Stimulated activated CD4-positive, alpha-beta T cell treated with anti-CD3 and anti-CD28 coated beads, Interleukin-4, amount 100 ng/mL, for 24 hours (primary cell): ENCODE results near the gene DPRX.

Source experiments
- DNase-seq: peaks from one replicate; pipeline ENCODE4 v3.0.0-alpha.2; 2020

Gene DPRX, protein sequence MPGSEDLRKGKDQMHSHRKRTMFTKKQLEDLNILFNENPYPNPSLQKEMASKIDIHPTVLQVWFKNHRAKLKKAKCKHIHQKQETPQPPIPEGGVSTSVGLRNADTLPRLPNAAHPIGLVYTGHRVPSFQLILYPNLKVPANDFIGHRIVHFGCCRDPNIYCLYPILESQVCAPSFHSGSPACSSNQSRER

DNA sequence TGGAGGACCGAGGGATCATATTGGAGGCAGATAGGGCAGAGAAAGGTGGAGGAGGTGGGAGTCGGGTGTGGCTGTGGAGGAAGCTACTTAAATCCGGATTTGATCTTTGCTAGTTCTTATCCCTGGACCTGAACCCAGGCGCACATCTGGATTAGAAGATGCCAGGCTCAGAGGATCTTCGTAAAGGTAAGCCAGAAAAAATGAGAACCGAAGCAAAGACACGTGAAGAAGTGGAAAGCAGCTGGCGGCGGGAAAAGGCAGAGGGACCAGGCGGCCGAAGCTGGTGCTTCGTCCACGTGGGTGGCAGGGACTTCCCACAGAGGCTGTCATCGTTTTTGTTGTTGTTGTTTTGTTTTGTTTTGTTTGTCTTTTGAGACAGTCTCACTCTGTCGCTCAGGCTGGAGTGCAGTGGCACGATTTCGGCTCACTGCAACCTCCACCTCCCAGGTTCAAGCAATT is at the start of gene DPRX:
Gene DPRX (plus strand): TSS at position 51 of the 459 bp plus-strand sequence. CDS start 108 bp downstream, at position 159.
- no peak for DNase-seq

DNA sequence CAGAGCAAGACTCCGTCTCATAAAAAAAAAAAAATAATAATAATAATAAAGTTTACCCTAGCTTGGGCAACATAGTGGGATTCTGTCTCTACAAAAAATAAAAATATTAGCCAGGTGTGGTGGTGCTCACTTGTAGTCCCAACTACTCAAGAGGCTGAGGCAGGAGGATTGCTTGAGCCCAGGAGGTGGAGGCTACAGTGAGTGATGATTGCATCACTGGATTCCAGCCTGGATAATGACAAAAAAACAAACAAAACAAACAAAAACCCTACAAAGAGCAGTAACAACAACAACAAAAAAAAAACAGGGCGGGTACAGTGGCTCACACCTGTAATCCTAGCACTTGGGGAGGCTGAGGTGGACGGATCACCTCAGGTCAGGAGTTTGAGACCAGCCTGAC is 48.6 kb upstream of the DPRX start:
- no peak for DNase-seq

DNA sequence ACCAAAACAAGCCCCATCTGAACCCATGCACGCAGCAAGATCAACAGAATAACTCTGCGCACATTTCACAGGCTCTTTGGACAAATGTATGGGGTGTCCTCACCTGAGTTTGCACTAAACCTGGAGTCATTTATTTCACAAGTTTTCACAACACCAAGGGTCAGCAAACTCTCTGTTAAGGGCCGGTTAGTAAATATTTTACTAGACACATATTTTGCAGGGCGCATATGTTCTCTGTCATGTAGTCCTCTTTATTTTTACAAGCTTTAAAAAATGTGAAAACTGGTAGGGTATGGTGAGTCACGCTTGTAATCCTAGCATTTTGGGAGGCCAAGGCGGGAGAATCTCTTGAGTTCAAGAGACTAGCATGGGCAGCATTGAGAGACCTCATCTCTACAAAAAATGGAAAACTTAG is 45.5 kb upstream of the DPRX start:
- DNase-seq = no peak

DNA sequence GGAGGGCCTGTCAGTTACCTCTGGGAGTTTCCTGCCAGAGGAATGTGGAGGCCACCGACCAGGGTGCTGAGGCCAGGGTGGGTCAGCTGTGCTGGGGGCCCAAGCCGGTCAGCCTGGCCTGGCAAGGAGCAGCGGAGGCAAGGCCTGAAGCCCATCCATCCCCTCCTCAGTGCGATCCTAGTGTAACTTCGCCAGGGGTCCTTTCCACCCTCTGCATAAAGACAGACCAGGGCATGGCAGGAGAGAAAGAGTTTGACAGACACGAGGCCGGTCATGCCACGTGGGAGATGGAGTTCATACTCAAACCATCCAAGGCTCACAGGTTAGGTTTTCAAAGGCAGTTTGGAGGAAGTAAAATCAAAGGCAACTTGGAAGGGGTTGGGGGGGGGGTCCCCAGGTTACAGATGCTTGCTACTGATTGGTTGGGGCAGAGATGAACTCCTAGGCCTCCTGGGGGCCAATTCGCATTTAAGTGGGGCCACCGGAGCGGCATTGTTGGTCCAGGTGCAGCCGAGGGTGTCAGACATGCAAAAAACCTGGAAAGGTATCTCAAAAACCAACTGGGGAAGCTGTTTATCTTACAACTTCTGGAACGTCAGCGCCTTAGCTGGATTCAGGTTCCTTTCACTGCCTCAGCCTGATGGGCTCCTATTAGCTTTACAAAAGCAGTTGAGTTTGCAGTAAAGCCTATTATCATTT is 36.8 kb upstream of the DPRX start:
- no peak for DNase-seq

DNA sequence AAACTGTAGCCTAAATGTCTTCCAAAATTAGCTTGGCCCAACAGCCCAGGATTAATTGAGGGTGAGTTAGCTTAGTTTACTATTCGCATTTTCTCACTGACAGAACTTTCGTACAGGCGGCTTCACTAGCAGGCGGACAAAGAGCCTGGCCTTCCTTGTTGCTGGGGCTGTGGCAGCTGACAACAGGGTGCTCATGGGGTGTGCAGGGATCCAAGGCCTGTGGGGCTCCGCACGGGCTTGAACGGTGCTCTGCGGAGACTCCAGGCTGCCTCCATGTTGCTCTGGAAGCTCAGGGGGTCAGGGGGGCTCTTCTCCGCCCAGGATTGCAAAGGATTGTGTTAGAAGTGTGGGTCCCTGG is 36.3 kb upstream of the DPRX start:
- no peak for DNase-seq

DNA sequence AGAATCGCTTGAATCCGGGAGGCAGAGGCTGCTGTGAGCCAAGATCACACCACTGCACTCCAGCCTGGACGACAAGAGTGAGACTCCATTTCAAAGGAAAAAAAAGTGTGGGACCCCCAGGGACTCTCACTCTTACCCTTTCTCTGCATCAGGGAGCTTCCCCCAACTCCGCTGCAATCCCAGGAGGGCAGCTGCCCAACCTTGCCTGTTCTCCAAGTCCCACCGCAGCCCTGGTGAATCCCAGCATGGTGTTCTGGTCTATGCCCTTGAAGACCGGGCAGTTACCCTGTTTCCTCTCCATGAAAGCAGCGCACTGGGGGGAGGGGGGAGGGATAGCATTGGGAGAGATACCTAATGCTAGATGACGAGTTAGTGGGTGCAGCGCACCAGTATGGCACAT is 35.7 kb upstream of the DPRX start:
- no peak for DNase-seq

DNA sequence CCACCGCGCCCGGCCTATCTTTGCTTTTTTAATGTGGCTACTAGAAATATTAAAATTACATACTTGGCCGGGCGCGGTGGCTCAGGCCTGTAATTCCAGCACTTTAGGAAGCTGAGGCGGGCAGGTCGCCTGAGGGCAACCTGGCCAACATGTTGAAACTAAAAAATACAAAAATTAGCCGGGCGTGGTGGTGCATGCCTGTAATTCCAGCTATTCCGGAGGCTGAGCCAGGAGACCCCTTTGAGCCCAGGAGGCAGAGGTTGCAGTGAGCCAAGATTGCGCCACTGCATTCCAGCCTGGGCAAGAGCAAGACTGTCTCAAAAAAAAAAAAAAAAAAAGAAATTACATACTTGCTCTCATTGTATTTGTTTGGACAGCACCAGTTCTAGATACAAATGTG is 34.8 kb upstream of the DPRX start:
- no peak for DNase-seq

DNA sequence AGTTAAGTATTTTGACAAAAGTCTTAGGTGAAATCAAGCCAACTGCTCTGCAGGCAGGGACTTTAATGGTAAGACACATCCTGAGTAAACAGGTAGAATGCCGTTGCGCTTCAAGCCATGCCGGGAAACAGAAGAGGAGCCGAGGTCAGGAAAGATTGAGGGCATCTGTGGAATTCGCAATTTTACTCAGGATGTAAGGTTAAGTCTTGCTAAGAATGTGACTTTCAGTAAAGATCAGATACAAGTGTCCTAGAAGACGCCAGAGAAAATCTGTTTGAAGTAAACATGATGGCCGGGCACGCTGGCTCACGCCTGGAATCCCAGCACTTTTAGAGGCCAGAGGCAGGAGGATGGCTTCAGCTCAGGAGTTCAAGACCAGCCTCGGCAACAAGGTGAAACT is 33.4 kb upstream of the DPRX start:
- no peak for DNase-seq

DNA sequence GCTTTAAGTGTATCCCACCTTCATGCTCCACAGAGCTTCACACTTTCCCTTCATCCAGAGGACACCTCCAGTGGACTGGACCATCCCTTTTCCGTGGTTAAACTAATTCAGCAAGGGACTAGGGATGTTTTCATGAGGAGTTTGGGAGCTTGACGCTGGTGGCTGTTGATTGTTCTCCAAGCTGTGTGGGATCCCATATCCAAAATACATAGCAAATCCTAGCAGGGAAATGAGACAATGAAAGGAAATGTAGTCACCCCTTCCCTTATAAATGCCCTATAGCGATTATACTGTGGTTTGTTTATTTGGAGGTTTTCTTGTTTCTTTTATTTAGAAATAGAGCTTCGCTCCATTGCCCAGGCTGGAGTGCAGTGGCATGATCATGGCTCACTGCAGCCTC is 31.6 kb upstream of the DPRX start:
- no peak for DNase-seq

DNA sequence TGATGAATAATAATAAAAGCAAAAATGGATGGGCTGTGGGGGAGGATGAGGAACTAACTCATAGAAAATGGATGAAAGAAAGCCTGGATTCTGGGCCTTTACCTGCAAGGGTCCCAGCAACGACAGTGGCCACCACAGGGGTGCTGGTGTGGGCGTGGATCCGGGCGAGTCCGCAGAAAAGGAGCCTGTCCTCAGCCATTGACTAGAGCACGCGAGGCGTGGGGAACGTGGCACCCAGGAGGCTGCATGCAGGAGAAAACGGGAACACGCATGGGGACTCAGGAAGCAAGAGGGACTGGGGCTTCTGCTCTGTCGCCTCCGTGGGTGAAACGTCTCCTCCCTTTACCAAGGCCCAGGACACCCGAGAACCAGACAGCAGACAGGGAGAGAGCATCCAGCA is 25.8 kb upstream of the DPRX start:
- no peak for DNase-seq

DNA sequence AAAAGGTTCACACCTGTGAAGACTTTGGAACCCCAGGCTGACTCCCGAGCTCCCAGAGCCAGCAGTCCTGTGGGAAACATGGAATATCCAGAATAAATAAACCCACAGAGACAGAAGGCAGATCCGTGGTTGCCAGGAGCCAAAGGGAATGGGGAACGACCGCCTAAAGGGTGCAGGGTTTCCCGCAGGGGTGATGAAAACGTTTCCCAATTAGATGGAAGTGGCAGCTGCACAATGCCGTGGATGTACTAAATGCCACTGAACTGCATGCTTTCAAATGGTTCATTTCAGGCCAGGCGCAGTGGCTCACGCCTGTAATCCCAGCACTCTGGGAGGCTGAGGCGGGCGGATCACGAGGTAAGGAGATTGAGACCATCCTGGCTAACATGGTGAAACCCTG is 23.4 kb upstream of the DPRX start:
- no peak for DNase-seq

DNA sequence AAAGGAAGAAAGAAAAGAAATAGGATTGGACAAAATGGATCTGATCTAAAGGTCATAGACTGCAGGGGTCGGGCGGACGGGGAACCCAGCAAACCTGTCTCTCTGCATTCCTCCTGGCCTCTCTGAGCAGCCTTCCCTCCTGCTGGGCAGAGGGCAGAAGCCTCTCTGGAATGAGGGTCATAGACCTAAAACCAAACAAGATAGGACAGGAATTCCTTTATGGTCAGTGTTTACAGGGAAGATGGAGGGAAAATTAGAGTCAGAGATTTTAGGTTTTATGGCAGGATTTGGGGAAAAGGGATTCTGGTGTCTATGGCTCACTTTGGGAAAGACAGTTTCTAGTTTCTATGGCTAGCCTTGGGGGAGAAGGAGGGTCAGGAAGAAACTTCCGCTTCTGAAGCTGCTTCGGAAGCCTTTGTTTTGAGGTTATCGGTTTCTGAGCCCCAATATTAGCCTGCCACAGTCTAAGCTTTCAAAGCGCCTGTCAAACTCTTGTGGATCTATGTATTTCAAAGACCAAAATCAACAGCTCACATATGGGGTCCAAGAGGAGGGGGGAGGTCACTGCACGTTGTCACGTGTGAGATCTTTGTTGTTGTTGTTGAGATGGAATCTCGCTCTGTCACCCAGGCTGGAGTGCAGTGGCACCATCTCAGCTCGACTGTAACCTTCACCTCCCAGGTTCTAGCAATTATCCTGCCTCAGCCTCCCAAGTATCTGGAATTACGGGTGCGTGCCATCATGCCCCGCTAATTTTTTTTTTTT is 18.9 kb upstream of the DPRX start:
- DNase-seq = no peak

DNA sequence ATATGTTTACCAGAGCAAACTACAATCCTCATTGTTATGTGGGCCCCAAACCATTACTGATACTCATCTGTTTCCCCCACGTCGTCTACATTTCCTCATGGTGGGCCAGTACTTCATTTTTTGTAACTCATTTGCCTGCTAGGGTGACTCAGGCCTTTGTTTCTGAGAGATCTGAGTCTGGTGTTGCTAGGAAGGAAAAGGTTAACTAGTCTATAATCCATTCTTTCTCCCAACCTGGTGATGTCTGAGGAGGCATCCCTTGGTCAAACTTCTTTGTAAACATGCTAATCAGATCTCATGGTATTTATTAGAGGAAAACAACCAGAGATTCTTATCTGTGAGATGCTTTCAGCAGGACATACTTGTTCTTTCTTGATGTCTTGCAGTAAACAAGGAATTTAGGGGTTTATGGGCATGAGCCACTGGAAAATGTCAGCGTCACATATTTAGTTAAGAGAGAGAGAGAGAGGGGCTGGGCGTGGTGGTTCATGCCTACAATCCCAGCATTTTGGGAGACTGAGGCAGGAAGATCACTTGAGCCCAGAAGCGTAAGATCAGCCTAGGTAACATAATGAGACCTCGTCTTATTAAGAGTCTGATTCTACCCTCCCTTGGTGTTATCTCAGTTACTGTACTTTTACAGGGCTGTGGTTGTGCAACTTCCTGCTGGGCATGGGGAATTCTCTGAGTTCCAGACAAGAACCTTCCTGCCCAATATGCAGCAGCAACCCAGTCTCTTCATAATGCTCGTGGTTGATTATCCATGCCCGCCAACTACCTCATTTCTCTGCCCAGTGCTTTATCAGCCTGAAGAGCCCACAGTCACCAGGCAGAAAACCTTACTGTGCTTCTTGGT is 9.7 kb upstream of the DPRX start:
- DNase-seq = no peak

DNA sequence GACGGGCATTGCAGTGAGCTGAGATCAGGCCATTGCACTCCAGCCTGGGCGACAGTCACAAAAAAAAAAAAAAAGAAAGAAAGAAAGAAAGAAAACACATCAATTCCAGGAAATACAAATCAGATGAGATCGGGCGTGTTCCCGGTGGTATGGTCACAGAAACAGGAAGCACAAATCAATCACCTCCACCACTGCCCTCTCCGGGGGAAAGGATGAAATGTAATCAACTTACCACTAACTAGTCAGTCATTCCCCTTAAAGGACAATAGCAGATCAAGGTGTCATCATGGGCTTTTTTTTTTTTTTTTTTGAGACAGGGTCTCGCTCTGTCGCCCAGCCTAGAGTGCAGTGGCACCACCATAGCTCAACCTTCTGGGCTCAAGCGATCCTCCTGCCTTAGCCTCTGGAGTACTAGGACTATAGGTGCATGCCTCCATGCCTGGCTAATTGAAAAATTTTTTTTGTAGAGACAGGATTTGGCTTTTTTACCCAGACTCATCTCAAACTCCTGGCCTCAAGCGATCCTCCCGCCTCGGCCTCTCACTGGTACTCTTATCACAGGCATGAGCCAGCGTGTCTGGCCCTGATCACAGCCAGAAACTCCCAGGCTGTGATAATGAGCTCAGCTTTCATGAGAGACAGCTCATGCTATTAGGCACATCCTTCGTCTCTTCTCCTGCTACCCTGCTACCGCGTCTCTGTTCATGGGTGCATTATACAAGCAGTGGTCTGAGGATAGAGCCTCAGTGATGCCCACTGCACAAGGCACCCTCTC is 6.8 kb upstream of the DPRX start:
- no peak for DNase-seq

DNA sequence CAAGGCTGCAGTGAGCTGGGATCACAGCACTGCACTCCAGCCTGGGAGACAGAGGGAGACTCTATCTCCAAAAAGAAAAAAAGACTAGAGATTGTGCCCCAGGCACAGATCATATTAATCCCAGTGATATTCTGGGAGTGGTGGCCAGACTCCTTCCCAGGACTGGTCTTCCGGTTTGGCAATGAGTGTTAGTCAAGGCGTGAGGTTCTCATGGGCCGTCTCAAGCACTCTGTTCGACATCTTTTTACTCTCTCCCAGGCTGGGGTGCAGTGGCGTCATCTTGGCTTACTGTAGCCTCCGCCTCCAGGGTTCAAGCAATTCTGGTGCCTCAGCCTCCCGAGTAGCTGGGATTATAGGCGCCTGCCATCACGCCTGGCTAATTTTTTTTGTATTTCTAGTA is 5.3 kb upstream of the DPRX start:
- no peak for DNase-seq

DNA sequence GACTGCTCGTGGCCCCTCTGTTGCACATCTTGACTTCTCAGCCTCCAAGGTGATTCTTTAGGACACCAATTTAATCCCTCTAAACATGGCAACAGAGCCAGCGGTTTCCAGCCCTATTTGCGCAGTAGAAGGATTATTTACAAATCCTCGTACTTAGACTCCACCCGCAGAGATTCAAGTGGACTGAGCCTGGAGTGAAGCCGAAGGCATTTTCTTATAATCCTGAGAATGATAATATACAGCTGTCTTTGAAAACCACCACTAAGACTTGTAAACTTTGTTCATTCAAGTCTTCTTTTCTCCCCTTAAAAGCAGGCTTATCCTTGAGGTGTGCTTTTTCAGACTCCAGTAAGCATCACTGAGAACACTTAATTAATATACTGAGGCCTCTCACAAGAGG is 4.8 kb upstream of the DPRX start:
- no peak for DNase-seq

DNA sequence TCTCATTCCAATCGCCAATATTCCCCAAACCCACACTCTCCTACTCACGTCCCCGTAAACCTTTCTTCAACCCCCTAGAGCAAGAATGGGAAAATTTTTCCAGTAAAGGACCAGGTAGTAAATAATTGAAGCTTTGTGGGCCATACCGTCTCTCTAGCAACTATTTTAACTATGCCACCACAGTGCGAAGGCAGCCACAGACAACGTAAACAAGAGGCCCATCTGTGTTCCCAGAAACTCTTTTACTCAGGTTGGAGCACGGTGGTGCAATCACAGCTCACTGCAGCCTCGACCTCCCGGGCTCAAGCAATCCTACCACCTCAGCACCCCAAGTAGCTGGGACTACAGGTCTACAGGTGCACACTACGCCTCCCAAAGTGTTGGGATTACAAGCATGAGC is 3.0 kb downstream of the DPRX start:
- DNase-seq = no peak

DNA sequence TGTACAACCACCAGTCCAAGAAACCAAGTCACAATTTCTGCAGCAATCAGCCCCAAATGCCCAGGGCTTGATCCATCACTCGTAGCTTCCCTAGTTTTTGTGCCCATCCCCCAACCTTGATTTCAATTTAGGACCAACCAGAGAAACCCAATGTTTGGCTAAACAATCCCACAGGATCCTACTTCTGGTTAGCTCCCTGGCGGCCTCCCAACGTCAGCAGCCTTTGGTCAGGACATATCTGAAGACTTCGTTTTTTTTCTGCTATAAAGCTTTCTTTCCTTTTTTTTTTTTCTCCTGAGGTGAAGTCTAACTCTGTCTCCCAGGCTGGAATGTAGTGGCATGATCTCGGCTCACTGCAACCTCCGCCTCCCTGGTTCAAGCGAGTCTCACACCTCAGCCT is 7.7 kb downstream of the DPRX start:
- no peak for DNase-seq

DNA sequence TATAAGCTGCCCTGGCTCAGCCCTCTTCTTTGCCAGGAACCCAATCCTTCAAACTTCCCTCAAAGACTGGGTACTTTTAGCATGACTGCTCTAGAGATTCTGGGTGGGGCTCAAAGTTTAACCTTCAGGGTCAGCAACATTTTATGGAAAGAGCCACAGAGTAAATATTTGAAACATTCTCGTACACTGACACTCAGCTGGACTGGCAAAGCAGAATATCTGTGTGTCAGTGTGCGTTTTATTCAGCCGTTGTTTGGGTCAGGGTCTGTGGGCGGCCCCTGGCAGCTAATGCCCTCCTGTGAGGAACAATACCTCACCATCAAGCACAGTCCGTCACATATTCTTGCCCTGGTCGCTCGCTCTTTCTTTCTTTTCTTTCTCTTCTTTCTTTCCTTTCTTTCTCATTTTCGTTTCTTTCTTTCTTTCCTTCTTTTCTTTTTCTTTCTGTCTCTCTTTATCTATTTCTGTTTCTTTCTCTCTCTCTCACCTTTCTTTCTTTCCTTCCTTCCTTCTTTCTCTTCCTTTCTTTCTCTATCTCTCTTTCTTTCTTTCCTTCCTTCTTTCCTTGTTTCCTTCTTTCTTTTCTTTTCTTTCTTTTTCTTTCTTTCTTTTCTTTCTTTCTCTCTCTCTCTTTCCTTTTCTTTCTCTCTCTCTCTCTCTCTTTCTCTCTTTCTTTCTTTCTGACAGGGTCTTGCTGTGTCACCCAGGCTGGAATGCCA is 10.7 kb downstream of the DPRX start:
- no peak for DNase-seq

DNA sequence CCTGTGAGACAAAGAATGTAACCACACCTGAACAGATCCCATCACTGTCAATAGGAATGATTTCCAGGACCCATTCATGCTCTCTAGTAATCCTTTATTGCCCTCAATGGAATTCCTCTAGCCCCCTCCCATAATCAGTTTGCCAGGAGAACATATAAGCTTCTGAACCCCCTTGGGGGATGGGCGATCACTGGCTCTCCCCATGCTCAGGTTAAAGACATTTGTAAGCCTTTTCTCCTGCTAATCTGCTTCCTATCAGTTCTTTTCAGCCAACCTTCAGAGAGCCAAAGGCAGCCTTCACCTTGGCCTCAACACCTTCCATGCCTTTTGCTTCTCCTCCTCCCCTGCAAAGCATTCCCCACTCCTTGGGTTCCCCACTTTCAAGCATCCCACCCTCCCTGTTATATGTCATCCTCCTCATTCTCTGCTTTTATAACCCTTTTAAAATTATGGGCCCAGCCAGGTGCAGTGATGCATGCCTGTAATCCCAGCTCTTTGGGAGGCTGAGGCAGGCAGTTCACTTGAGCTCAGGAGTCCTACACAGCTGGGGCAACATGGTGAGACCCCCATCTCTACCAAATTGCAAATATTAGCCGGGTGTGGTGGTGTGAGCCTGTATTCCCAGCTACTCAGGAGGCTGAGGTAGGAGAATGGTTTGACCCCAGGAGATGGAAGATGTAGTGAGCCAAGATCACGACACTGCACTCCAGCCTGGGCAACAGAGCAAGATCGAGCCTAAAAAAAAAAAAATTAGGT is 12.4 kb downstream of the DPRX start:
- DNase-seq = no peak

DNA sequence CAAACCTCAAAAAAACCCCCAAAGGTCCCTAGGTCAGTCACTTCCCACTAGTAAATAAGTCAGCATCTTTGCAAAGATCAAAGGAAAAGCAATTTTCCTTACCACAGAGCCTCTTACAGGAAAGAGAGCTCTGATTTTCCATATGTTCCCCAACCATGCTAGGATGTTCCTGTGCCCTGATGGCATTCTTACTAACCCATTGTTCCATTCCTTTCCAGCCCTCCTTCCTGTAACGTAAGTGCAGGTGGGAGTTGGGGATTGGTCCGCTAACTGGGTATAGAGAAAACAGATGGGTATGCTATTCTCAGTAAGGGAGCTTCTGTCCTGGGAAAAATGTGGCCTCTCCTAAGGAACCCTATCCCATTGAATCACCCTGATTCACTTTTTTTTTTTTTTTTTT is 14.3 kb downstream of the DPRX start:
- DNase-seq = no peak
